ENCODE results near the gene CYLD.

Gene CYLD

DNA sequence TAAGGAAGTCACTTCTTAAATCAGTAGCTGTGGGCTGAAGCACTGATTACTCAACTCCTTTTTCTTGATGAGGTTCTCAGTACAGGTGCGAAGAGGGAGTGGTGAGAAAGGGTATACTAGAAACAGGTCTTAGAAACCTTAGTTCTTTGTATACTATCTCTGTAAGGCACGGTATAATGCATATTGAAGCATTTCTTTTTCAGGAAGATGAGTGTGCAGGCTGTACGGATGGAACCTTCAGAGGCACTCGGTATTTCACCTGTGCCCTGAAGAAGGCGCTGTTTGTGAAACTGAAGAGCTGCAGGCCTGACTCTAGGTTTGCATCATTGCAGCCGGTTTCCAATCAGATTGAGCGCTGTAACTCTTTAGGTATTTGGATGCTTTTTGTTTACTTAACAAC lies 39.2 kb downstream of the CYLD start:
- DNase-seq (ENCODE audit: low spot score) = no peak

DNA sequence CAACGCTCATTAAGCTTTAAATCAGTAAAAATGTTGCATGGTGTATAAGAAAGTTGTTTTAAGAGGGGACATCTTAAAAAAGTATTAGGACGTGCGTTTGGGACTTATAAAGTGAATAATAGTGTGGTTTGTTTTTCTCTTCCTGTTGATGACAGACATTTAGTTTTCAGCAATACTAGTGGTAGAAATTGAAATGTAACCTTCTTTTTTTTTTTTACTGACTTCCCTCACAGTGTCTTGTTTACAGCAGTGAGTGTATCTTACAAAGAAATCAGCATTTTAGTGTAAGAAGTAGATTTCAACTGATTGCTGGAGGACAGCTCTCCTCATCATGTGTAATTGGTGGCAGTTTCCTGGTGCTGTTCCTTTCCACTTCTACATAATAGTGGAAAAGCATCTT lies 39.6 kb downstream of the CYLD start:
- no peak for DNase-seq (ENCODE audit: low spot score)

DNA sequence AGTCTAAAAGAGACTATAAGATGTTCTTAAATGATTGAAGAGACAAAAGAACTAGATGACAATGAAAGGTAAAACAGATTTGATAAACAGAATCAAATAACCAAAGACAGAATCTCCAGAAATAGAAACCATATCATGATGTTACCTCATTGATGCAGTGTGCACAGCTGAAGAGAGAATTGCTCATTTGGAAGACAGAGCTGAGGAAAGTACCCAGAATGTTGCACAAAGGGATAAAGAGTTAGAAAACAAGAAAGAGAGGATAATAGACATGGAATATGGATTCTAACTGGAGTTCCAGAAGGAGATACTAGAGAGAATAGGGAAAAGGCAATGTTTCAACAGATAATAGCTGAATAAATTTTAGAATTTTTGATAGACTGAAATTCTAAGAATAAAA lies 47.9 kb downstream of the CYLD start:
- no peak for DNase-seq (ENCODE audit: low spot score)

DNA sequence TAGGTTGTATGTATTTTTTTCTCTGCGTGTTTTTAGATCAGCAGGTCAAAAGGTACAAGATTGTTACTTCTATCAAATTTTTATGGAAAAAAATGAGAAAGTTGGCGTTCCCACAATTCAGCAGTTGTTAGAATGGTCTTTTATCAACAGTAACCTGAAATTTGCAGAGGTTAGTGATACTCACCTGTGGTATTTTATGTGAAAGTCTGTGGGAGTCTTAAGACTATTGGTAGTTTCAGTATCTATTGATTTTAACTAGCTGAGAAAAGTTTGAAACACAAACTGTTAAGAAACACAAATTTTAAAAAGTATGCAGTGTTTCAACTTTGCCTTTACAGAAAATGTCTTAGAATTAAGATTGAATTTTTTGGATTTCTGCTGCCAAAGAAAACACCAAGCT lies 49.6 kb downstream of the CYLD start:
- DNase-seq (ENCODE audit: low spot score) = no peak

DNA sequence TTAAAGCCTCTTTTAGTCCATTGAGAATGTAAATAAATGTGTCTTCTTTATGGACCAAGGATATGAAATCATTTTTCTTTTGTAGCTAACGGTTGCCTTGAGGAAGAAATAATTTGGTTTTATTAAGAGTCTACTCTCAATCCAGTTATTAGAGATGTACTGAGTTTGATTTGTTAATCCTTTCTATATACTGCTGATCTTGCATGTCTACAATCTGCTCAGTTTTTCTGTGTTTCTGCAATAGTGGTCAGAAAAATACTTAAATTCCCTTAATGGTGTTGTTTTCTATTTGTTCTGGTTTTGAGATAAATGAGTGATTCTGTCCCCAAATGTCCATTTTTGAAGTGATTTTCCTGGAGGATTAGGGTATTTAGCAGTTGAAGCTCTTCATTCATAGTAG lies 54.9 kb downstream of the CYLD start:
- DNase-seq (ENCODE audit: low spot score) = no peak

DNA sequence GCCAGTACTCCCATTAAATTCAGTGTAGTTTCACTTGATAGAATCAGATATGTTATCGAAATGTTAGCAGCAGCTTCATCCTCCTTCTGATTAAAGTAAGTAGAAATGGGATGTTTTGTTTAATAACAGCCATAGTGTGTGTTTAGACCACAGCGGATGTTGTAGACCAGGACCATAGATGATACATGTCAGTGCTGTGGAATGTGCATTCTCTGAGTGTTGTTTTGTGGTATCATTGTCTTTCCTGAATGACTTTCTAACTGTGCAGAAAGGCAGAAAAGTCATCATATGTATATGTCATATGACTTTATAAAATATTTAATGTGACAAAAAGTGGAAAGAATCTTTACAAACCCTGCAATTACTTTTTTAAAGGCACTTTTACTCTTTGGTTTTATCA lies 55.6 kb downstream of the CYLD start:
- no peak for DNase-seq (ENCODE audit: low spot score)

DNA sequence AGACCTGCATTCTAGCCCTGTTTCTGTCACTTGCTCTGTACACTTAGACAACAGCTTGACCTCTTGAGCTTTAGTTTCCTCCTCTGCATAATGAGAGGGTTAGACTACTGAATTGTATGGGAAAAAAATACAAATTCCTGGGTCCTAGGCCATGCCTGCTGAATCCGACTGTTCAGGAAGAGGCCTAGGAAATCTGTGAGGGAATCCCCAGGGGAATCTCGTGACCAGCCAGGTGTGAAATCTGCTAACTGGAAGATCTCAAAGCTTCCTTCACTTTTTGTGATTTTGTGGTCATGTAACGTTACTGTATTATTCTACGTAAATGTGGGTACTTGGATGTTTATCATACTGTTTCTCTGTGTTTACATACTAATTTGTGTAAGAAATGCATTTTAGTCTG lies 58.2 kb downstream of the CYLD start:
- DNase-seq (ENCODE audit: low spot score) = no peak

DNA sequence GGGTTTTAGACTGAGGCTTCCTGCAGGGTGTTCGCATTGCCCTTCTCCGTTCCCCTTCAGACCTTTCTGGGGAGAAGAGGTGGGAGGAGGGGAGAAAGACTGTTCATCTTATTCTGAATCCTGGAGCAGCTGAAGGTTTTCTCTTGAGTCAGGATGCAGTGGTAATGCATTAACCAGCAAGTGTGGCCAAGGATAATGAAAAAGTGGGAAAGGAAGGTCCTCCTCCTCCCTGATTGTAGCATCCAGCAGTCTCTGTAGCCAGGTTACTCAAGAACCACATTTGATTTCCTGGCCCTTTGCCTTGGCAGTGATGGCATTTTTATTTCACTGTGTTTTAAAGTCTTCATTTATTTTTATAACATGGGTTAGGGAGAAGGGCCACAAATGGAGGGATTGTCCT lies 59.1 kb downstream of the CYLD start:
- DNase-seq (ENCODE audit: low spot score) = no peak

DNA sequence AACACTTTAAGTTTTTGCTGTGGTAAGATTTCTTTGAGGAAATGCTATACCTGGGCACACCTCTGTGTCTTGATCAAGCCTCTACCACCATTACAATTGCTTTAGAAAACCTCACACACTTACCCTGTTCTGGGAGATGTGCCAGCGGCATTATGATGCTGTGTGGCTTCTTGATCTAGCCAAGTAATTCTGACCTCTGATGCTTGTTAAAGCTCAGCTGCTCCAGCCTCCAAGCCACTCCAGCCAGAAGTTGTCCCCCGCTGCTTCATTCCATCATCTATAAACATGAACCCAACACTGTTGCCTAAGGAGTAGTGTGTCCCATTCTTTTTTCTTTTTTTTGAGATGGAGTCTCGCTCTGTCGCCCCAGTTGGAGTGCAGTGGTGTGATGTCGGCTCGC lies 60.1 kb downstream of the CYLD start:
- DNase-seq (ENCODE audit: low spot score) = no peak

DNA sequence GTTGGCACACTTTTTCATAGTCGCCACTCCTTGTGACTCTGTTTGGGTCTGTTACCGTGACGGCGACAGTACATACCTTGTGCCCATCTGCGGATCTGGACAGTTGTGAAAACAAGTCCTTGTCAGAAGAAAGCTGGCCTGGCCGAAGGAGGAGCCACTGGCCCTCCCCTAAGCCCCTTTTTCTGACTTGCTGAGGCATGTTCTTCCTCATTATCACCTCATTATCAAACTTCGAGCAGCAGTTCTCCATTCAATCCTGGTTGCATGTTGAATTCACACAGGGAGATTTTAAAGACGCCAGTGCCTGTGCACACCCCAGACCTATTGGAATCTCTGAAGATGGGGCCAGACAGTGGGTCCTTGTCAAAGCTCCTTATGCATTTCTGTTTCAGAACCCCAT lies 61.1 kb downstream of the CYLD start:
- no peak for DNase-seq (ENCODE audit: low spot score)

DNA sequence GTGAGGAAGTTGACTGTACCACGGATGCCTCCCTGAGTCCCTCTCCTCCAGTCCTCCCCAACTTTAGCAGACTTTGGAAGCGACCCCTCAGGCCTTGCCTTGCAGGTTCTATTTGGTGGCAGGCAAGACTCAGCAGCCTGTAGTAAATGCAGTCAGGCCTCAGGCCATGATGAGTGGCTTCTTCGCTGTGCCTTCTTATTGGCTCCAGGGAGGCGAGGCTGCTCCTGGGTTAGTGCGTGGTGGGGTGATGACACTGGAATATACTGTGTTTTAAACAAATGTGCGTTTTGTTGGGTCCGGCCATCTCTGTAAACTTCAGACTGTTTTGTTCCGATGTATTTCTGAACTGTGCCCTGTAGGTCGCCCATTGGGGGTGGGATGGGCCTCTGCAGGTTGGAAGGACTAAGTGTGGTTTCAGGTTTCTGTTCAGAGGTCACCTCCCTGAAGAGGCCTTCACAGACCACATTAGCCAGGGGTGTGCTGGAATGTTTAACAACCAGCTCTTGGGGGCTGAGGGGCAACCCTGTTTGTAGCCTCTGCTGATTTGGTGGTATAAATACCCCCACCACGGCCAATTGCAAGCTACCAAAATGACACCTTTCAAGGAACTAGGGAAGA lies 62.5 kb downstream of the CYLD start:
- no peak for DNase-seq (ENCODE audit: low spot score)

DNA sequence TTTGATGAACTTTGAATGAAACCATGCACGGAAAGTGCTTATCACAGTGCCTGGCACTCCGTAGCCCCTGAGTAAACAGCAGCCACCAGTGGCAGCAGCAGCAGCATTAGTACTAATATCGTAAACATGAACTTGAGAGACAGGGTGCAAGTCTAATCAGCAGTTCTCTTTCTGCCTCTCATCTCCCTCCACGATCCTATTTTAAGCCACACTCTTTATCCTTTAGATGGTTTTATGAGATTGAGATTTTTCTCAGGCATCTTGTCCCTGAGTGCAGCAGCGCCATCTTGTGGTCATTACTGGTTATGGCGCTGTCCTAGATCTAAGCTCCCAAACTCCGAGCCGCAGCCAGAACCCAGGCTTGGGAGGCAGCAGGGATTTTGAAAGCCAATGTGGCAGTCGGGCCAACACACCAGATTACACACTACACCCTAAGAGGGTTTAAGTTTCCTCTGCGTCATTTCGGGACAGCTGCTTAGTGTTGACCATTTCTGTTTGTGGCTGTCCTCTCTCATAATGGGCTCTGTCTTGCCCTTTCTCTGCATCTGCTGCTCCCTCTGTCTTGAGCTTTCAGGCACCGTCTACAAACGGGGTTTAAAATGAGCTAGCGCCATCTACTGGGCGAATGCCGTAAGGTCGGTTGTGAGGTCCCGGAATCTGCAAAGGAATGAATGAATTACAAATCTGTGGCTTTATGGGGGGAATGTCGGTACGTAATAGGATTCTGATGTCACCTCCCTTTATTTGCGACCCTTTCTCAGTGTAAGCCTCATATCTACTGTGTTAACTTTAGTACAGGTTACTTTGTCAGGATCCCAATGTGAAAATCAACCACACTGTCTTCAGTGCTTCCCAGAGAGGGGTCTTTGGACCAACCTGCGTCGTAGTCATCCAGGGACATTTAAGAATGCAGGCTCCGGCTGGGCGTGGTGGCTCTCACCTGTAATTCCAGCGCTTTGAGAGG lies 64.5 kb downstream of the CYLD start:
- DNase-seq (ENCODE audit: low spot score) = peak; percentile 91

DNA sequence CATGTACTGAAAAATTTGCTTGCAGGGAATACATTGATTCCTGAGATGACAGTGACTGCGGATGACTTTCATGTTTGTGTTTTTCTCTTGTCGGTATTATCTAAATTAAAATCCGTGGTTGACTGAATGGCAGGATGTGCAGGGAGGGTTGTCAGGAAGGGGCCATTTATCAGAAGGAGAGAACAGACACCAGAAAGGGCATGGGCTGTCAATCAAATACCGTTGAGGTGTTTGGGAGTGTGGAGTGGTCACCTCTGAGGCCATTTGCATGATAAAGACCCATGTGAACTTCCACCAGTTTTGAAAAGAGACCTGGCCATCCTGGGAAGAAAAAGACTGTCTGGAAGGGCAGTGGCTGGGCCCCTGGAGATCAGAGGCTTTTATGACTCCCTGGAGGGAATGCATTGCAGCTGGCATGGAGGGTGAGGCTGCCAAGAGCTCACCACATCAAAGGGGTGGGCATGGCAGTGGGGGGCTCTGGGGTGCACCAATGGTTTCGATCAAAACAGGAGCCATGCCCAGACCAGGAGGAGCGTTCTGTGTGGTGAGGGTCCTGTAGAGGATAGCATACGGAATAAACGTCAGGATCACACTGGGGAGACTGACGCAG lies 67.1 kb downstream of the CYLD start:
- no peak for DNase-seq (ENCODE audit: low spot score)

DNA sequence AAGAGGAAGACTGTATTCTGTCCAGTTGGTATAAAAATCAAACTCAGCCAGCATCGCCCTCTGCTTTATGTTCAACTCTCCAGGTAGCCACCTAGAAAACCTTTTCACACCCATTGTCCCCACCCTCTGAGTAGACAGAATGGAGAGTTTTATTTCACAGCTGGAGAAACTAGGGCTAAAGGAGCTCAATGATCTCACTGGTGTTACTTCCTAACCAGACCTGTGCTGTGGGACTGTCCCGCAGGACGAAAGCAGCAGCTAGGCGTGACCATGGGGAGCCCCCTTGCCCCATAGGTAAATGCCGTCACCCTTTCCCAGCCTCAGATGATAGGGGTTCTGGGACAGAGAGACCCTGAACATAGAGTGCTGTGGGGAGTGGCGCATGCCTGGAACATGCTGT lies 67.7 kb downstream of the CYLD start:
- no peak for DNase-seq (ENCODE audit: low spot score)

DNA sequence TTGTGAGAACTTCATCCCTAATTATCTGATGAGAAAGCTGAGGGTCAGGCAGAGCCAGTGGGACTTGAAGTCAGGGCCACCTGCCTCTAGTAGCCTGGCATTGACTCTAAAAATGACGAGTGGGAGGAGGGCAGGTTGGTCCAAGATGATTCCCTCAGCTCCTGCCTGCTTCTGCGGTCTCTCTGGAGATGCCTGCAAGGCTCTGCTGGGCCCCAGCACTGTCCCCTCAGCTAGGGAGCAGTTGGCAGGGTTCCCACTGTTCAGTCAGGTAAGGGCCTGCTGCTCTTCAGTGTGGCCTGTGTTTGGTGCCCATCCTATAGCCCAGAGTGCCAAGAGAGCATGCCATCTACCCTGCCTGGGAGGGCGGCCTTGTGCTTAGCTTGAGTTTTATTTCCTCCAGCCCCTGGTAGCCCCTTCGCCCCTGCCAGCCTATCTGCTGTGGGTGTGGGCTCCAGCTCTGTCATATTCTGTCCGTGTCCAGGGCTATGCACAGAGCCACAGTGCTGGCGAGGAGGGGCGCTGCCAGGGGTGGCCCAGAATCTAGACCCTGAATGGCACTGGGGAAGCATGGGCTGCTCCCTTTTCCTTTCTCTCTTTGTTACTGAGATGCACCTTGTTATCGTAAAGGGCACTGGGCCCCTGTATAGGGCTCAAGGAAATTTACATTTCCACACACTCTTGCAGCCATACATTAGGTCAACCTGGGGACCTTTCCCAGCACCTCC lies 68.5 kb downstream of the CYLD start:
- DNase-seq (ENCODE audit: low spot score) = no peak

DNA sequence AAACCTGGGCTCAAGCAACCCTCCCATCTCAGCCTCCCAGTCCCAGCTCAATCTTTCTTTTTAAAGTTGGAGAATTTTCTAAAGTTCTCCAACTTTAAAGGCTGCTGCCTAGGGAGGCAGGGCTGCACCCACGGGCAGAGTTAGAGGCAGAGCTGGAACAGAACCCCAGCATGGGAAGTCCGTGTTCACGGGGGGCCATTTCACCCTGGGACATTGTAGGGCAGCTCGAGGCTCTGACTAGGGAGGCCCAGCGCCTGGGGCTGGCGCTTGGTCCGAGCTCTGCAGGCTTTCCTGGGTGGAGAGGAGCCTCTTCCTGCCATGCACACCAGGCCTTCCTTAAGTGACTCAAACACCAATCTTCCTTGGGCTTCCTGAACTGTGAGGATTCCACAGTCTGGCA lies 70.2 kb downstream of the CYLD start:
- DNase-seq (ENCODE audit: low spot score) = no peak

DNA sequence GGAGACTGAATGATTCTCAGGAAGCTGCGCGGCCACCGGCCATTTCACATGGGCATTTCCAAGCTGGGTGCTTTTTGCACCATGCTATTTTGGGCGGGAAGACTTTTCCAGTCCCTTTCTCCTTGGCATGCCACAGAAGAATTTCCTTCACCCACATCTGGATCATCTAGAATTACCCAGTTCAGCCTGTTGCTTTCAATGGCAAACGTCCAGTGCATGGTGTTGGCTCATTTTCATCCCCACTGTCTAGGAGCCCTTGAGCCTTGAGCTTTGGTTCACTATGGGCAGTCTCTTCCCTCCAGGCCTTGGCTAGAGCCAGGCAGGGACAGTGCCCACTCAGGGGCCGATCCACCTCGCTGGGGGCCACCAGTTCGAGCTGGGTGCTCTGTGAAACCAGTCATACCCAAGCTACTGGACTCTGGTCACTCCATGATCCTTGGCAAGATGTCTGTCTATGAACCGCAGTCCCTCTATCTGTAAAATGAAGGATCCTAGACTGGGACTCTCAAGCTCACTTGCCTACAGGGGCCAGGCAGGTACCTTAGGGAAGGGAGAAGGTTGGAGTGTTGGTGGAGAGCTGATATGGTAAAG lies 71.1 kb downstream of the CYLD start:
- no peak for DNase-seq (ENCODE audit: low spot score)

DNA sequence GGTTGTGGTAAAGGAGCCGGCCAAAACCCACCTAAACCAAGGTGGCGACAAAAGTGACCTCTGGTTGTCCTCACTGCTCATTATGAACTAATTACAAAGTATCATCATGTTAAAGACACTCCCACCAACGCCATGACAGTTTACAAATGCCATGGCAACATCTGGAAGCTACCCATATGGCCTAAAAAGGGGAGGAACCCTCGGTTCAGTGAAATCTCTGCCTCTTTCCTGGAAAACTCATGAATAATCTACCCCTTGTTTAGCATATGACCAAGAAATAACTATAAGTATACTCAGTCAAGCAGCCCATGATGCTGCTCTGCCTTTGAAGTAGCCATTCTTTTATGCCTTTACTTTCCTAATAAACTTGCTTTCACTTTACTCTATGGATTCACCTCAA lies 72.2 kb downstream of the CYLD start:
- no peak for DNase-seq (ENCODE audit: low spot score)

DNA sequence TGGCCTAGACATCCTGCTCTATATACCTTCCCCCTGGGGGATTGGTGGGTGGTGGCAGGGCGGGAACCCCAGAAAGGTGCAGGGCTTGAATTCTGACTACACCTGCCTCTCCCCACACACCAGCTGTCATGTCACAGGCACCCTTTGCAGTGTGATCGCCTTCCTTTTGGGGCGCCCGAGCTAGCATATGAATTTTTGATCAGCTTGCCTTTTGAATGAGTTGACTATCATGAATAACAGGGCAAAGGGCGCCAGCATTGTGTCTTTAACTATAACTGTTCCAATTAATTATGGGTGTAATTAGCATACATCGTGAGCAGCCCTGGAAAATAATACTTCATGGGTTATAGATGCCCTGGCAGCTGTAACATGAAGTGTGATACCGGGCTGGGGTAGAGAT lies 72.7 kb downstream of the CYLD start:
- no peak for DNase-seq (ENCODE audit: low spot score)

DNA sequence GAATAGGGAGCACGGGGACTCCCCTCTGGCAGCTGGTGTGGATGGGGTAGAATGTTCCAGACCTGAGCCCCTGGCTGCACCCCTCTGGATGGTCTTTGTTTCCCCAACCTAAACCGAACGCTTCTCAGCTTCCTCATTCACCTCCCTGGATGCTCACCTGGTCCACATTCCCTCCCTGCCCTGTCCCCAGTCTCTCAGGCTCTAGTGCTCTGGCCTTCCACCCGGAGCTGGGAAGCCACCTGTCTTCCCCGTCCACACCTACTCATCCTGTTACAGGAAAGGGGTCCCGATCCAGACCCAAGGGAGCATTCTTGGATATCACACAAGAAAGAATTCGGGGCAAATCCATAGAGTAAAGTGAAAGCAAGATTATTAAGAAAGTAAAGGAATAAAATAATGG lies 73.5 kb downstream of the CYLD start:
- DNase-seq (ENCODE audit: low spot score) = no peak

DNA sequence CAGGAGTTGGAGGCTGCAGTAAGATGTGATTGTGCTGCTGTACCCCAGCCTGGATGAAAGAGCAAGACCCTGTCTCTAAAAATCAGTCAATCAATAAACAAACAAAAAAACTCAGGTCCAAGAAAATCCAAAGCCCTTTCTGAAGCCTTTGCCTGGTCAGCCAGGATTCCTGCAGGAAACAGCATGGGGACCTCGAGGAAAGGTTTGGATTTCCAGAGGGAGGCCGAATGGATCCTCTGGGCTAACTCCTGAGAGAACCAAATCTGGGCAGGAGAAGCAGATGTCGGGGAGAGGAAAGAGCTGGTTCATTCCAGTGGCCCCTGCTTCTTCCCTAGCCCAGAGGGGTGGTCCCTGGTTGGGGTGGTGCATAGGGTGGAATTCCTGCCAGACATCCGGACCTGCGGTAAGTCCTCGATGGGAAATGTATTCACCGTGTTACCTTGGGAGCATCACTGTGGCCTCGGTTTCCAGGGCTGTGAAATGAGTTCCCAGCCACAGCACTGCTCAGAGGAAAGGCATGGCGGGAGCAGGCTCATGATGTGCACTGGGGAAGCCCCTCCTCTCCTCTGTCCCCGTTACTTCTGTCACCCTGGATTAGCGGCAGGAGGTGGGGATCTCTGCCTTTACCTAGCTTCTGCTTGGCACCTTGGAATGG lies 75.1 kb downstream of the CYLD start:
- no peak for DNase-seq (ENCODE audit: low spot score)

DNA sequence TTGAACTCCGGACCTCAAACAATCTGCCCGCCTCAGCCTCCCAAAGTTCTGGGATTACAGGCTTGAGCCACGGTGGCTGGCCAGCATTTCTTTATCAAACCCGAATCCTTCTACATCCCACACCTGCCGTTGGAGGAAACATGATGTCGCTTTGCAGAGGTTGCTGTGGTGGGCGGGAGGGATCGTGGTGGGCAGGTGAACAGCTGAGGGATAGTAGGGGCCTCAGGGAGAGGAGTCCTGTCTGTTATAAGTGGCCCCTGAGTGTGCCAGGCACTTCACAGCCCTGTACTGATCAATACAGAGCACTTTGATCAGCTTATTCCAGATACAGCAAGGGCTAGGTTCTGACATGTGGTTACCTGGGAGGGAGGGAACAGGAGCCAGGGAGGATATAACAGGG lies 76.5 kb downstream of the CYLD start:
- DNase-seq (ENCODE audit: low spot score) = no peak
